Tibial nerve (tissue), 4 donors: ENCODE results near the gene CEP128.

Experiments used
- EP300 ChIP-seq, 2 donors: sonication (generic); formaldehyde crosslinking; IDR thresholded peaks; one replicate each; pipeline ENCODE4 v1.6.1; 2017; ENCODE audit warnings: antibody characterized with exemption in 2 of 2, mild to moderate bottlenecking in 1 of 2
- POLR2A ChIP-seq, 2 donors: fragments of 450-650 bp; IDR thresholded peaks; one replicate each; pipeline ENCODE4 v1.6.1; 2017; ENCODE audit warnings: antibody characterized with exemption in 2 of 2, mild to moderate bottlenecking in 2 of 2, moderate library complexity in 2 of 2
- TF ChIP-seq, protein P1 (sequence below), 5 experiments: fragments of 200-600 bp in 3 of 5; fragments of 450-650 bp in 2 of 5; sonication (generic) in 3 of 5; IDR thresholded peaks; one replicate each; pipeline ENCODE4 v1.5.1; 2016 to 2019; ENCODE audit warnings: antibody characterized with exemption in 5 of 5, mild to moderate bottlenecking in 3 of 5, moderate library complexity in 2 of 5

GRCh38 chr14:80447392-80447791 lies 494.1 kb downstream of the CEP128 start:
- no peak for TF ChIP-seq POLR2A (IDR thresholded peaks at IDR 0.05)
- TF ChIP-seq, protein P1, sequence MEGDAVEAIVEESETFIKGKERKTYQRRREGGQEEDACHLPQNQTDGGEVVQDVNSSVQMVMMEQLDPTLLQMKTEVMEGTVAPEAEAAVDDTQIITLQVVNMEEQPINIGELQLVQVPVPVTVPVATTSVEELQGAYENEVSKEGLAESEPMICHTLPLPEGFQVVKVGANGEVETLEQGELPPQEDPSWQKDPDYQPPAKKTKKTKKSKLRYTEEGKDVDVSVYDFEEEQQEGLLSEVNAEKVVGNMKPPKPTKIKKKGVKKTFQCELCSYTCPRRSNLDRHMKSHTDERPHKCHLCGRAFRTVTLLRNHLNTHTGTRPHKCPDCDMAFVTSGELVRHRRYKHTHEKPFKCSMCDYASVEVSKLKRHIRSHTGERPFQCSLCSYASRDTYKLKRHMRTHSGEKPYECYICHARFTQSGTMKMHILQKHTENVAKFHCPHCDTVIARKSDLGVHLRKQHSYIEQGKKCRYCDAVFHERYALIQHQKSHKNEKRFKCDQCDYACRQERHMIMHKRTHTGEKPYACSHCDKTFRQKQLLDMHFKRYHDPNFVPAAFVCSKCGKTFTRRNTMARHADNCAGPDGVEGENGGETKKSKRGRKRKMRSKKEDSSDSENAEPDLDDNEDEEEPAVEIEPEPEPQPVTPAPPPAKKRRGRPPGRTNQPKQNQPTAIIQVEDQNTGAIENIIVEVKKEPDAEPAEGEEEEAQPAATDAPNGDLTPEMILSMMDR (IDR thresholded peaks at IDR 0.05), result no peak
- no peak for TF ChIP-seq EP300 (IDR thresholded peaks at IDR 0.05)
